Breast epithelium (tissue), 3 donors: ENCODE measurements around the gene TDRD12.

Source experiments
- CTCF ChIP-seq, 3 donors: fragments of 450-650 bp; IDR thresholded peaks; one replicate each; pipeline ENCODE4 v1.5.1; 2016 to 2017; ENCODE audit warnings: antibody characterized with exemption in 3 of 3, mild to moderate bottlenecking in 3 of 3, moderate library complexity in 3 of 3
- POLR2A ChIP-seq: fragments of 450-650 bp; IDR thresholded peaks from one replicate; pipeline ENCODE4 v1.6.1; 2016; ENCODE audit warnings: antibody characterized with exemption, mild to moderate bottlenecking, moderate library complexity
- POLR2AphosphoS5 ChIP-seq, 3 donors: sonication (generic); formaldehyde crosslinking; IDR thresholded peaks; one replicate each; pipeline ENCODE4 v1.6.1; 2017; ENCODE audit warnings: antibody characterized with exemption in 3 of 3

- TF ChIP-seq POLR2A = no peak
- no peak for TF ChIP-seq CTCF (IDR thresholded peaks at IDR 0.05)
- no peak for TF ChIP-seq POLR2AphosphoS5 (IDR thresholded peaks at IDR 0.05)
These were observed 29.8 kb downstream of the TDRD12 start for GRCh38 chr19:32749361-32749760.
